ENCODE results near the gene RHOBTB3. TPM values are rescaled to one million over a fixed set of nuclear protein-coding genes. Genes with fewer than 3 reads are reported as not detected.
"Not testable (repeated sequence)": the region's sequence is repeated elsewhere in the genome, so short reads cannot be mapped to it uniquely, and the experiment has no call there.

Gene RHOBTB3
- polyA plus RNA-seq, 4 donors = 5.8 to 42.2 (median 12.1) TPM

- no peak overlapping the region for H3K27ac ChIP-seq (ENCODE audit: low read depth in 1 of 3, low read length in 2 of 3)
- no peaks in the 10 kb centered on the region for H3K4me1 ChIP-seq (ENCODE audit: control insufficient read depth in 3 of 3, insufficient read depth in 2 of 3, low read depth in 1 of 3, low read length in 2 of 3)
- peak in 1 of 2 donors; percentile 28 for DNase-seq
- no peak for FAIRE-seq
- H3K36me3 ChIP-seq (ENCODE audit: control insufficient read depth in 3 of 3, insufficient read depth in 2 of 3, low read depth in 1 of 3, low read length in 3 of 3) = no peaks in the 10 kb centered on the region
- no peaks in the 10 kb centered on the region for H3K9me3 ChIP-seq (ENCODE audit: control insufficient read depth in 2 of 2, insufficient read depth in 1 of 2, low read depth in 1 of 2, low read length in 1 of 2)
- no peaks in the 10 kb centered on the region for H3K27me3 ChIP-seq (ENCODE audit: control insufficient read depth in 3 of 3, insufficient read depth in 3 of 3, low read length in 3 of 3)
- whole genome bisulfite sequencing, 3 donors = 55 to 67% (median 67%) methylated on average over 7 of the region's 7 CpGs
- no peak overlapping the region for H3K4me3 ChIP-seq (ENCODE audit: low read depth in 1 of 3, low read length in 3 of 3)
Measured at GRCh38 chr5:95697781-95698681, 33.1 kb upstream of the RHOBTB3 start.

DNA sequence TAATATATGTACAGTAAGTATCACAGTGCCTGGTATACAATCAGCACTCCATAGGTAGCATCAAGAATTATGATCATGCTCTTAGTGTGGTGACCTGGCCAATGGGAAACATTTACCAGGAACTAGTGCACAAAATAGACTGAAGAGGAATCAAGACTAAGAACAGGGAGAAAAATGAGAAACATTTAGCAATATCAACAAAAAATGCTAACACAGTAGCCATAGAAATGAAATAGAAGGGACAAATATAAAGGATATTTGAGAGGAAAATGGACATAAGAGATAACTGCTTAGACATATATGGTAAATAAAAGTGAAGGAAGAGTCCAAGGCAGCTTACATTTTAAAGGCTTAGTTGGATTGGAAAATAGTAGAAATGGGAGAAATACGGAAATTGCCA is 31.8 kb upstream of the RHOBTB3 start:
- no peaks in the 10 kb centered on the region for H3K36me3 ChIP-seq (ENCODE audit: control insufficient read depth in 3 of 3, insufficient read depth in 2 of 3, low read depth in 1 of 3, low read length in 3 of 3)
- H3K4me1 ChIP-seq (ENCODE audit: control insufficient read depth in 3 of 3, insufficient read depth in 2 of 3, low read depth in 1 of 3, low read length in 2 of 3) = no peaks in the 10 kb centered on the region
- H3K27me3 ChIP-seq (ENCODE audit: control insufficient read depth in 3 of 3, insufficient read depth in 3 of 3, low read length in 3 of 3) = no peaks in the 10 kb centered on the region
- no peak overlapping the region for H3K4me3 ChIP-seq (ENCODE audit: low read depth in 1 of 3, low read length in 3 of 3)
- H3K9me3 ChIP-seq (ENCODE audit: control insufficient read depth in 2 of 2, insufficient read depth in 1 of 2, low read depth in 1 of 2, low read length in 1 of 2) = no peaks in the 10 kb centered on the region
- FAIRE-seq (no peak), DNase-seq (no peak)
- H3K27ac ChIP-seq (ENCODE audit: low read depth in 1 of 3, low read length in 2 of 3) = no peak overlapping the region
- WGBS, 3 donors = 96 to 97% (median 97%) methylated on average over 1 of the region's 1 CpG

DNA sequence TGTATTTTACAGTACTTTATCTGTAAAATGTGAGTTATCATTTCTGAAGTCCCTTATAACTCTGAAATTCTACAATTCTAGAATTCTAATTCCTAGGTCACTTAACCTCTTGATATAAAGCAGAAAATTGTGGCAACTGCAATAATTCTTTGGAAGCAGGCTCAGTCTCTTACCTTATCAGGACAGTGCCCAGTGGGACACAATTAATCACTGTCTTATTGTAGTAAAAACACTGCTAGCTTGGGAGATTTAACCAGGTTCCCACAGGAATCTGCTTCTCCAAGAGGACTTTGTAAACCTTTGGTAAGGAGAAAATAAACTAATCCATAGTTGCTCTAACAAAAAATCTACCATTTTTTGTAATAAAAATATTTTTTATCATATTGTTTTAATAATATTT is 30.1 kb upstream of the RHOBTB3 start:
- no peak for DNase-seq
- H3K27ac ChIP-seq (ENCODE audit: low read depth in 1 of 3, low read length in 2 of 3) = no peak overlapping the region
- H3K4me1 ChIP-seq (ENCODE audit: control insufficient read depth in 3 of 3, insufficient read depth in 2 of 3, low read depth in 1 of 3, low read length in 2 of 3) = no peaks in the 10 kb centered on the region
- no peak overlapping the region for H3K4me3 ChIP-seq (ENCODE audit: low read depth in 1 of 3, low read length in 3 of 3)
- no peaks in the 10 kb centered on the region for H3K36me3 ChIP-seq (ENCODE audit: control insufficient read depth in 3 of 3, insufficient read depth in 2 of 3, low read depth in 1 of 3, low read length in 3 of 3)
- no peaks in the 10 kb centered on the region for H3K27me3 ChIP-seq (ENCODE audit: control insufficient read depth in 3 of 3, insufficient read depth in 3 of 3, low read length in 3 of 3)
- H3K9me3 ChIP-seq (ENCODE audit: control insufficient read depth in 2 of 2, insufficient read depth in 1 of 2, low read depth in 1 of 2, low read length in 1 of 2) = no peaks in the 10 kb centered on the region
- FAIRE-seq = no peak

DNA sequence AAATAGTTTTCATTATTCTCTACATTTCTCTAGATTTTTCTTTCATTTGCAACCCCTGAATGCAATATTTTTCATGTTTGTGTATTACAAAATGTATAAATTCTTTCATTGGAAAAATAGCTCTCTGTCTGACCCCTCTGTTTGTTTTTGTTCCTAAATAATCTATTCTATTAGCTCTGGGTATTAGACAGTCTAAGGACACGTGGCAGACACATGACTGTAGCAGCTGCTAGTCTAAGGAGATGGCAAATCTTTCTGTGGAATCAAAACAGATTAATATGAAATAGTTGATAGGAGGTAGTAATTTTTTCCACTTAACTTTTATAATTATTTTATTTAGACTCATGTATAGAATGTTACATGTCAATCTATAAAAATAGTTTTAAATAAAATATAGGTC is 27.0 kb upstream of the RHOBTB3 start:
- Histone ChIP-seq H3K4me1 (ENCODE audit: control insufficient read depth in 3 of 3, insufficient read depth in 2 of 3, low read depth in 1 of 3, low read length in 2 of 3) (no peaks in the 10 kb centered on the region), H3K4me3 (ENCODE audit: low read depth in 1 of 3, low read length in 3 of 3) (no peak overlapping the region), H3K36me3 (ENCODE audit: control insufficient read depth in 3 of 3, insufficient read depth in 2 of 3, low read depth in 1 of 3, low read length in 3 of 3) (no peaks in the 10 kb centered on the region), H3K9me3 (ENCODE audit: control insufficient read depth in 2 of 2, insufficient read depth in 1 of 2, low read depth in 1 of 2, low read length in 1 of 2) (no peaks in the 10 kb centered on the region), H3K27ac (ENCODE audit: low read depth in 1 of 3, low read length in 2 of 3) (no peak overlapping the region), H3K27me3 (ENCODE audit: control insufficient read depth in 3 of 3, insufficient read depth in 3 of 3, low read length in 3 of 3) (no peaks in the 10 kb centered on the region)
- WGBS, 3 donors = 53 to 62% (median 57%) methylated on average over 1 of the region's 1 CpG
- DNase-seq = no peak
- FAIRE-seq = no peak

GRCh38 chr5:95706196-95706595 is 24.9 kb upstream of the RHOBTB3 start:
- WGBS, 3 donors = 89 to 95% (median 91%) methylated on average over 4 to 5 of the region's 5 CpGs
- peaks cover 0 to 14% (median 0%) of the 10 kb centered on the region in 3 donors for H3K4me1 ChIP-seq (ENCODE audit: control insufficient read depth in 3 of 3, insufficient read depth in 2 of 3, low read depth in 1 of 3, low read length in 2 of 3)
- not testable (repeated sequence) for H3K27me3 ChIP-seq (ENCODE audit: control insufficient read depth in 3 of 3, insufficient read depth in 3 of 3, low read length in 3 of 3); DNase-seq; FAIRE-seq; H3K36me3 ChIP-seq (ENCODE audit: control insufficient read depth in 3 of 3, insufficient read depth in 2 of 3, low read depth in 1 of 3, low read length in 3 of 3); H3K4me3 ChIP-seq (ENCODE audit: low read depth in 1 of 3, low read length in 3 of 3); H3K9me3 ChIP-seq (ENCODE audit: control insufficient read depth in 2 of 2, insufficient read depth in 1 of 2, low read depth in 1 of 2, low read length in 1 of 2); H3K27ac ChIP-seq (ENCODE audit: low read depth in 1 of 3, low read length in 2 of 3)

DNA sequence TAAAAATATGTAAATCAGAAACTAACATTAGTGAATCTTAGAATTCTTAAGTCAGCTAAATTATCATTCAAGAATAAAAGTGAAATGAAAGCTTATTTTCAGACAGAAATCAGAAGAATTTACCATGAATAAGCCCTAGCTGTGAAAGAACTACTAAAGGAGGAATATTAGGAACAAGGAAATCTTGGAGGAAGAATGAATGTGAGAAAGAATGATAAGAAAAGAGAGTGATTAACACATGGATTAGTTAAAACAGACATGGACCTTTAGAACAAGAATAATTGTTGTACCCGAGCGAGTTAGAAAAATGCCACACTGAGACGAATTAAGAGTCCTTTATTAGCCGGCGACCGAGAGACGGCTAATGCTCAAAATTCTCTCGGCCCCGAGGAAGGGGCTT is 24.1 kb upstream of the RHOBTB3 start:
- 82 to 91% (median 88%) methylated on average over 9 of the region's 9 CpGs for WGBS, 3 donors
- H3K36me3 ChIP-seq (ENCODE audit: control insufficient read depth in 3 of 3, insufficient read depth in 2 of 3, low read depth in 1 of 3, low read length in 3 of 3) = no peaks in the 10 kb centered on the region
- no peaks in the 10 kb centered on the region for H3K27me3 ChIP-seq (ENCODE audit: control insufficient read depth in 3 of 3, insufficient read depth in 3 of 3, low read length in 3 of 3)
- DNase-seq (no peak), FAIRE-seq (no peak)
- no peaks in the 10 kb centered on the region for H3K9me3 ChIP-seq (ENCODE audit: control insufficient read depth in 2 of 2, insufficient read depth in 1 of 2, low read depth in 1 of 2, low read length in 1 of 2)
- no peak overlapping the region for H3K27ac ChIP-seq (ENCODE audit: low read depth in 1 of 3, low read length in 2 of 3)
- no peak overlapping the region for H3K4me3 ChIP-seq (ENCODE audit: low read depth in 1 of 3, low read length in 3 of 3)
- peaks cover 0 to 21% (median 0%) of the 10 kb centered on the region in 3 donors for H3K4me1 ChIP-seq (ENCODE audit: control insufficient read depth in 3 of 3, insufficient read depth in 2 of 3, low read depth in 1 of 3, low read length in 2 of 3)

- not testable (repeated sequence) for H3K9me3 ChIP-seq (ENCODE audit: control insufficient read depth in 2 of 2, insufficient read depth in 1 of 2, low read depth in 1 of 2, low read length in 1 of 2); H3K27me3 ChIP-seq (ENCODE audit: control insufficient read depth in 3 of 3, insufficient read depth in 3 of 3, low read length in 3 of 3); FAIRE-seq; DNase-seq; H3K27ac ChIP-seq (ENCODE audit: low read depth in 1 of 3, low read length in 2 of 3); H3K36me3 ChIP-seq (ENCODE audit: control insufficient read depth in 3 of 3, insufficient read depth in 2 of 3, low read depth in 1 of 3, low read length in 3 of 3); H3K4me3 ChIP-seq (ENCODE audit: low read depth in 1 of 3, low read length in 3 of 3)
- WGBS, 3 donors = 55 to 71% (median 63%) methylated on average over 8 of the region's 8 CpGs
- H3K4me1 ChIP-seq (ENCODE audit: control insufficient read depth in 3 of 3, insufficient read depth in 2 of 3, low read depth in 1 of 3, low read length in 2 of 3) = peaks cover 0 to 24% (median 0%) of the 10 kb centered on the region in 3 donors
Measured at GRCh38 chr5:95707534-95708188, 23.5 kb upstream of the RHOBTB3 start.

DNA sequence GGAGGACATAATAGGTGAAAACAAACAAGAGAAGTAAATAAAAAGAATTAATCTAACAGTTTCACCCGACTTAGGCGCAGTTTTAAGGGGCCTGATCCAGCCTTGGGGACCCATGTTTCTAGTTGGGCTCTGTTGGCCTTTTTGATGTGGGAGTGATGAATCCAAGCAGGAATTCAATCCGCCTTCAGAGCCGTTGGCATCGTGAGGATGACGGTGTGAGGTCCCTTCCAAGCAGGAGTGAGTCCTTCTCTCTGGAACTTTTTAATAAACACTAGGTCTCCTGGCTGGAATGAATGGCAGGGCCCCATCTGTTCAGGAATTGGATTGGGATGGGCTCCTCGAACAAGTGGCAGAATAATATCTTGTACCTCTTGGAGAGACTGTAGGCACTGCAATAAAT is 22.3 kb upstream of the RHOBTB3 start:
- 91 to 96% (median 95%) methylated on average over 7 of the region's 7 CpGs for WGBS, 3 donors
- no peak for DNase-seq
- FAIRE-seq = no peak

More for the DNA sequence above, 22.3 kb upstream of the RHOBTB3 start:
- Histone ChIP-seq H3K4me1 (ENCODE audit: control insufficient read depth in 3 of 3, insufficient read depth in 2 of 3, low read depth in 1 of 3, low read length in 2 of 3) (peaks cover 0 to 24% (median 0%) of the 10 kb centered on the region in 3 donors), H3K27me3 (ENCODE audit: control insufficient read depth in 3 of 3, insufficient read depth in 3 of 3, low read length in 3 of 3) (no peaks in the 10 kb centered on the region), H3K27ac (ENCODE audit: low read depth in 1 of 3, low read length in 2 of 3) (no peak overlapping the region), H3K9me3 (ENCODE audit: control insufficient read depth in 2 of 2, insufficient read depth in 1 of 2, low read depth in 1 of 2, low read length in 1 of 2) (no peaks in the 10 kb centered on the region), H3K4me3 (ENCODE audit: low read depth in 1 of 3, low read length in 3 of 3) (no peak overlapping the region), H3K36me3 (ENCODE audit: control insufficient read depth in 3 of 3, insufficient read depth in 2 of 3, low read depth in 1 of 3, low read length in 3 of 3) (no peaks in the 10 kb centered on the region)

Measured in small intestine (tissue), 7 donors.